Bronchial epithelial cell (primary cell): ENCODE results near the gene AFMID. TPM values are rescaled to one million over a fixed set of nuclear protein-coding genes. Genes with fewer than 3 reads are reported as not detected.
"Not testable (repeated sequence)": the region's sequence is repeated elsewhere in the genome, so short reads cannot be mapped to it uniquely, and the experiment has no call there.

ENCODE experiments used
- DNase-seq: peaks from one replicate; pipeline ENCODE4 v3.0.0-alpha.2; 2010; ENCODE audit warnings: low read depth
- FAIRE-seq: peaks from 2 replicates; lab custom pipeline; 2011; peaks lifted over from hg19 to GRCh38; lab: Jason Lieb, UNC
- H3K27me3 ChIP-seq: 2 replicates; pipeline ENCODE4 v1.5.1; 2011; ENCODE audit warnings: low read length; ENCODE audit not compliant: control insufficient read depth, insufficient read depth
- H3K36me3 ChIP-seq: 2 replicates; pipeline ENCODE4 v1.5.1; 2011; ENCODE audit warnings: low read length; ENCODE audit not compliant: control insufficient read depth, insufficient read depth
- H3K4me3 ChIP-seq: 2 replicates; pipeline ENCODE4 v1.5.1; 2011; ENCODE audit warnings: mild to moderate bottlenecking, low read depth, low read length, control low read depth
- CTCF ChIP-seq: IDR thresholded peaks from 2 replicates; pipeline ENCODE4 v1.5.1; 2011; ENCODE audit warnings: mild to moderate bottlenecking, moderate library complexity, low read length, control low read depth, inconsistent platforms; ENCODE audit not compliant: insufficient read depth, severe bottlenecking
- total RNA-seq: library from RNA; depleted of rRNA; stranded (reverse); fragments of >200 nt; gene quantifications from 2 replicates; pipeline ENCODE4 v1.2.1, GENCODE V29; 2014

AFMID gene
- total RNA-seq = 13.2 and 32.1 TPM in 2 replicates

- FAIRE-seq (no peak), DNase-seq (peak; percentile 88)
- Histone ChIP-seq H3K4me3 (peak within 1 kb of the TSS; percentile 63), H3K36me3 (peaks cover 4% of the 10 kb centered on the region), H3K27me3 (no peaks in the 10 kb centered on the region)
- peak; percentile 83 for TF ChIP-seq CTCF
Observed at GRCh38 chr17:78186692-78187595, at the start of gene AFMID, which contains the start of gene TK1. Gene AFMID (plus strand): TSS chr17:78187362. CDS start chr17:78187371, 9 bp downstream. Gene TK1 (minus strand): TSS chr17:78187052. CDS start chr17:78186994, 58 bp downstream.

- DNase-seq (no peak), FAIRE-seq (no peak)
- TF ChIP-seq CTCF = peak; percentile 46
- no peaks in the 10 kb centered on the region for H3K27me3 ChIP-seq
- no peak overlapping the region for H3K4me3 ChIP-seq
- H3K36me3 ChIP-seq = no peaks in the 10 kb centered on the region
Observed at GRCh38 chr17:78137392-78138203, 49.6 kb upstream of the AFMID start.

GRCh38 chr17:78138204-78139060 lies 48.7 kb upstream of the AFMID start:
- Histone ChIP-seq H3K4me3 (no peak overlapping the region), H3K36me3 (no peaks in the 10 kb centered on the region), H3K27me3 (no peaks in the 10 kb centered on the region)
- FAIRE-seq = no peak
- no peak for TF ChIP-seq CTCF
- no peak for DNase-seq

GRCh38 chr17:78139861-78140168 lies 47.3 kb upstream of the AFMID start:
- H3K27me3 ChIP-seq, FAIRE-seq, DNase-seq, H3K4me3 ChIP-seq, H3K36me3 ChIP-seq: not testable (repeated sequence)

- no peak for TF ChIP-seq CTCF
- FAIRE-seq = no peak
- peak; percentile 84 for DNase-seq
- Histone ChIP-seq H3K36me3 (no peaks in the 10 kb centered on the region), H3K4me3 (peak overlapping the region; percentile 13), H3K27me3 (no peaks in the 10 kb centered on the region)
Observed at GRCh38 chr17:78140169-78141051, 46.8 kb upstream of the AFMID start.
